Measurements from ENCODE around the gene S1PR3.

DNA sequence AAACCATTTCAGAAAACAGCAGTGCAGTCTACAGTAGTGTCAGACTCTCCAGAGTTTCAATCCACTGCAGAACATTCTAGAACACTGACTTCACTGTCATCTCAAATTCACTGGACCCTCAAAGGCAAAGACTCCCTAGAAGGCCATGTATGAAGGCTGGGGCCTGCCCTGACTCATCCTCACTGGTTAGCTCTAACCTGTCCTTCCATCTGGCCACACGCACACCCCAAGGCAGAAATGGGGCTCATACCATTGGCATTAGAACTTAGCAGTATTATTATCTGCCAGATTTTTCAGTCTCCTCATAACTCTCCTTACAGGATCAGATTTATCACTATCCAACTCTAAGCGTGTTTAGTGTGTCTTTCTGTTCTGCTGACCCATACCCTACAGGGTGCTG is 20.4 kb downstream of the S1PR3 start:
- TF ChIP-seq, protein P1, sequence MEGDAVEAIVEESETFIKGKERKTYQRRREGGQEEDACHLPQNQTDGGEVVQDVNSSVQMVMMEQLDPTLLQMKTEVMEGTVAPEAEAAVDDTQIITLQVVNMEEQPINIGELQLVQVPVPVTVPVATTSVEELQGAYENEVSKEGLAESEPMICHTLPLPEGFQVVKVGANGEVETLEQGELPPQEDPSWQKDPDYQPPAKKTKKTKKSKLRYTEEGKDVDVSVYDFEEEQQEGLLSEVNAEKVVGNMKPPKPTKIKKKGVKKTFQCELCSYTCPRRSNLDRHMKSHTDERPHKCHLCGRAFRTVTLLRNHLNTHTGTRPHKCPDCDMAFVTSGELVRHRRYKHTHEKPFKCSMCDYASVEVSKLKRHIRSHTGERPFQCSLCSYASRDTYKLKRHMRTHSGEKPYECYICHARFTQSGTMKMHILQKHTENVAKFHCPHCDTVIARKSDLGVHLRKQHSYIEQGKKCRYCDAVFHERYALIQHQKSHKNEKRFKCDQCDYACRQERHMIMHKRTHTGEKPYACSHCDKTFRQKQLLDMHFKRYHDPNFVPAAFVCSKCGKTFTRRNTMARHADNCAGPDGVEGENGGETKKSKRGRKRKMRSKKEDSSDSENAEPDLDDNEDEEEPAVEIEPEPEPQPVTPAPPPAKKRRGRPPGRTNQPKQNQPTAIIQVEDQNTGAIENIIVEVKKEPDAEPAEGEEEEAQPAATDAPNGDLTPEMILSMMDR (conservative IDR thresholded peaks at IDR 0.05; ENCODE audit: low read depth, low read length), result no peak
- TF ChIP-seq EZH2 (IDR thresholded peaks at IDR 0.05; ENCODE audit: low read length, unreplicated experiment), result no peak
